Midbrain (tissue), 1 donor: ENCODE data around the gene ZNF316.
"Not testable (repeated sequence)": the region's sequence is repeated elsewhere in the genome, so short reads cannot be mapped to it uniquely, and the experiment has no call there.

ENCODE experiments used
- DNase-seq: peaks from one replicate; lab custom pipeline; 2025; lab: John Stamatoyannopoulos, UW

Gene ZNF316

GRCh38 chr7:6621195-6622133, 15.7 kb upstream of the ZNF316 start:
- no peak for DNase-seq

GRCh38 chr7:6622134-6622710, 14.9 kb upstream of the ZNF316 start:
- DNase-seq: no peak

GRCh38 chr7:6623589-6624245, 13.4 kb upstream of the ZNF316 start:
- no peak for DNase-seq

- DNase-seq: no peak
Measured at GRCh38 chr7:6624246-6624611, 12.9 kb upstream of the ZNF316 start.

DNA sequence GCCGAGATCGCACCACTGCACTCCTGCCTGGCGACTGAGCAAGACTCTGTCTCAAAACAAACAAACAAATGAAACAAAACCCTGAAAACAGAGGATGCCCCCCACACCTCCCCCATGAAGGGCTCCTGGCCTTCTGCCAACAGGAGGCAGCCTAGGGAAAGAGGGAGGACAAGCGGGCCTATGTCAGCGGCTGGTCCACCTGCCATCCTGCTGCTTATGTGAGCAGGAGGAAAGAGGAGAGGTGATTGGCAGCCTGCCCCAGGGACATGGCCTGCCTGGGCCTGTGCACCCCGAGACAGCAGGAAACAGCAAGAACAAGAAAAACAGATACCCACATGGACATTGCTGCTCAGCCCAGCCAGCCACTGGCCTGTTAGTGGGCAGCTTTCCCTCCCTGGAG, 9.1 kb upstream of the ZNF316 start:
- DNase-seq: no peak

DNA sequence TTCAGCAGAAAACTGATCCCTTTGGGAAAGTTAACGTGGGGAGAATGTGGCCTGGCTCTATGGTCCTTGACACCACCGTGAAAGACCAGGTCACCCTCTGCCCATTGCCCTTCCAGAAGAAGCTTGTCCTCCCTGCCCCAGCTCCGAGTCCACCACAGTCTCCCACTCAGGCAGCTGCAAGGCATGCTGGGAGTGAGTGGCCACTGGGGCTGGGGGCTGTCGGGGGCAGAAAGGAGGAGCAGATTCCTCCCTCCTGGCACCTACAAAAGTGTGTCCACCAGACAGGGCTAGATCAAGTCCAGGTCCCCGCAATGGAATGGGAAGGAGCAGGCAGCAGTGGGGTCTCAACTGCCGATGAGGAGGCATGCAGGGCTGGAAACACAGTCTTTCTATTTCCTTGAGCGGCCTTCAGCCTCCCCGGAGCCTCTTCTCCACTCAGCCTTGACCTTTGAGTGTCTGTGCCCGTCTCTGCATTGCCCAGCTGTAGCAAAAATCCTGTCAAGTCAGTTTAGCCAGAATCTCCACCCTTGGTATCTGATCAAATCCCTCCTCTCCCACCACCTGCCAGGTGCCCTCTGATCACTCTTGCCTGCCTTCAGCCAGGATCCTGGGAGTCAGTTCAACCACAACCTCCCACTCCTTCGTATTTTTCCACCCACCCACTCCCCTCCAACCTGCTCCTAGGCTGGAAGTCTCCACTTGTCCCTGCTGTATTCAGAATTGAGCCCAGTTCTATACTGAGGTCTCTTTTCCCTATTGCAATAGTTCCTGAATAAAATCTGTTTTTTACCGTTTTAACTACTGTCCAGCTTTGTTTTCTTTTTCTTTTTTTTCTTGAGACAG, 6.9 kb upstream of the ZNF316 start:
- no peak for DNase-seq

GRCh38 chr7:6631605-6632004, 5.5 kb upstream of the ZNF316 start:
- DNase-seq: no peak

- DNase-seq: no peak
Measured at GRCh38 chr7:6634021-6634420, 3.1 kb upstream of the ZNF316 start.

GRCh38 chr7:6634971-6635370, 2.1 kb upstream of the ZNF316 start:
- DNase-seq: not testable (repeated sequence)

DNA sequence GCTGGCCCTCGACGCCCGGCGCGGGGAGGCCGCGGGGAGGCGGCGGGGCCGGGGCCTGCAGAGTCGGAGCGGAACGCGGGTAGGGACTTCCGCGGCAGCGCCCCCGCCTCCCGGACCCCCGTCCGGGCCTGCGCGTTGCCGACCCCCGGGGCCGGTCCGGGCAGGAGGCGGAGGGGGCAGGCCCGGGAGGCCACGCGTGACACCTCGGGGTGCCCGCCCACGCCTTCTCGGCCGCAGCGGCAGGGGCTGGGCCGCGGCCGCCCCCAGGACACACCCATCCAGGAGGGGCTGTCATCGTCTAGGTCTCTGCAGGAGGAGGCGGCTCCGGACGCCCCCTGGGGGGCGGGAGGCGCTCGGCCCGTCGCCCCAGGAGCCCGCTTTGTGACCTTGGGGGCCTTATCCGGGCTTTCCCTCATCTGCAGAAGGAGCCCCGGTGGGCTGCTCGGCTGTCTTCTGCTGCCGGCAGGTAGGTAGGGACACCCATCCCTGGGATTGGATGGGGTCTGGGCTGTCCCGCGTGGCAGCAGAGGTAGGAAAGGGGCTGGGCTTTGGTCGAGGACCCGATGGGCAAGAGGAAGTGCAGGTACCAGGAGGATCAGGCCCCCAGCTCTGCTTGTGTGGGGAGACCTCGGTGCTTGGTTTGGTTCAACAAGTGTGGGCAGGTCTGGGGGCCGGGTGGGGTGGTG, 569 bp downstream of the ZNF316 start:
- no peak for DNase-seq

GRCh38 chr7:6639032-6639431, 1.9 kb downstream of the ZNF316 start:
- no peak for DNase-seq

GRCh38 chr7:6639627-6640026, 2.5 kb downstream of the ZNF316 start:
- DNase-seq: no peak

- no peak for DNase-seq
Measured at GRCh38 chr7:6640246-6640721, 3.2 kb downstream of the ZNF316 start.

DNA sequence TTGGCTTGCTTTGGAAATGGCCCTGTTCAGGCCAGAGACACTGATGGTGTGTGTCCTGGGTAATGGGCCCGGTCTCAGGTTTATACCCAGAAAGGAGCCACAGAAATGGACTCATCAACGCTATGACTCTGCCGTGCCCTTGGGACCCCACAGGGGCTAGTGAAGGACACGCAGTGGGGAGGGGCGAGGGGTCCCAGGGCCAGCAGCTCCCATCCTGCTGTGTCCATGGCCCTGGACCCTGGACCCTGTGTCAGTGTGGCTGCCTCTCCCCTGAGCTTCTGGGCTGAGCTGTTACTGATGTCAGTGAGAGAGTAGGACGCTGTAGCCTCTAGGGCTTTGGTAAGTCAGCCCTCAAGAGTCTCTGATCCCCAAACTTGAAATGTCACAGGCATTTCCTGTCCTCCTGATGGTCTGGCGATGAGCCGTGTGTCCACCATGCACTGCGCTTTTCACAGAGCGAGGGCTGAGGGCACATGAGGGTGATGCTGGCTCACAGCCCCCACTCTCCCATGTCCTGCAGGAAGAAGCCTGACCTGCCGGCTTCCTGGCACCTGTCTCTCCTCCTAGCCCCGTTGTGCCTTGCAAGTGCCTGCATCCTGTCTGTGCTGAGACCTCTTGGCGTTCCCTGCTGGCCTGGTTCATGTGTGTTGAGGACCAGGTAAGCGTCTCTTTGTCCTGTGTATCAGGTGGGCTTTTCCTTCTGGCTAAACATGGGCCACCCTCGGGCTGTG, 4.4 kb downstream of the ZNF316 start:
- no peak for DNase-seq

GRCh38 chr7:6642239-6642839, 5.2 kb downstream of the ZNF316 start:
- DNase-seq: no peak

DNA sequence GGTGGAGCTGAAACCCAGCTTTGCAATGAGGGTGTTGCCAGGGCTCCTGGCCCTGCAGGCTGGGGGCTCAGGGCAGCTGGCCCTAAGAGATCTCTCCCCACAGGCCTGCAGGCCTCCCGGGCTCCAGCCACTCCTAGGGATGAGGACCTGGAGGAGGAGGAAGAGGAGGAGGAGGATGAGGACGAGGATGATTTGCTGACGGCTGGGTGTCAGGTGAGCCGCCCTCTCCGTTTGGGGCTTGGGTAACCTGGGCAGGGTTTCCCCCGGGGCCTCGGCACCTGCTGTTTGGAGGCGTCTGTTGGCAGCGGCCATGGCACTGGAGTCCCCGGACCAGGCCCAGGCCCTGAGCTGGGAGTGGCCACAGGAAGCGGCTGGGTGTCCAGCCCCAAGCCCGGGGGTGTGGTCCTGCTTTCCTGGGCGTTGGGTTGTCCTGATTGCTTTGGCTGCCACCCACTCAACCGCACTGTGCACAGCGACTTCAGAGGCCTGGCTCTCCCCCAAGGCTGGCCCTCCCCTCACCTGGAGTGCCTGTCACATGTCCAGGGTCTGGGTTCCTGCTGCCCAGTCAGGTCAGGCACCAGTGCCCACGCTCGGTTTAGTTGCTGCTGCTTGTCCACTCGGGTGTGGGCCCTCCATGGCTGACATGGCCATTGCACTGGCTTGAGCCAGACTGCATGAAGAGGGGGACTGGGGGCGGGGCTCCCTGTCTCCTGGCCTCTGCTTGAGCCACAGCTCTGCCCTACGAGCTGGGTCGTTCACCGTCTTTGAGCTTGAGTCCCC, 5.9 kb downstream of the ZNF316 start:
- no peak for DNase-seq

DNA sequence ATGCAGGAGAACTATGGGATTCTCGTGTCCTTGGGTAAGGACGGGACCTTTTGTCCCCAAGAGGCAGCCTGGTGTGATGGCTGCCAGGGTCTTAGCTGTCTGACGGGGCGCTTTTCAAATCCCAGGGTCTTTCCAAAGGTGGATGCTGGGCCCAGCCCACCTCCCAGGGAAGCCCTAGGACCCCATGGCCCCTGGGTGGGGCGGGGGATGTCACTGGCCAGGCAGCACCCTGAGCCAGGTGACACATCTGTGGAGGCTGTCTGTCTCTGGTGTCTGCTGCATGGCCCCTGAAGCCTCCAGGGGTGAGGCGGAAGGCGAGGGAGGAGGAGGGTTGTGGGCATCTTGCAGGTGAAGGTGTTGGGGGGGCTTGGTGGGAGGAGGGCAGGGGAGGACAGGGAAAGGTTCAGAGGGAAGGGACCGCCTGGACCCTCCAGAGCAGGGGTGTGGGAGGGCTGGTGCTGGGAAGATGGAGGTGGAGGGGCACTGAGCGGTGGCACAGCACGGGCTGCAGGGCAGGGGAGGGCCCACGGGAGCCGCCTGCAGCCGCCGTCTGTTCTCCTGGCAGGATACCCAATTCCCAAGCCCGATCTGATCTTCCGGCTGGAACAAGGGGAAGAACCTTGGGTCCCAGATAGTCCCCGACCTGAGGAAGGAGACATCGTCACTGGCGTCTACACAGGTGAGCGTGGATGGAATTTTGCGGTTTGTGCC, 7.0 kb downstream of the ZNF316 start:
- DNase-seq: no peak

DNA sequence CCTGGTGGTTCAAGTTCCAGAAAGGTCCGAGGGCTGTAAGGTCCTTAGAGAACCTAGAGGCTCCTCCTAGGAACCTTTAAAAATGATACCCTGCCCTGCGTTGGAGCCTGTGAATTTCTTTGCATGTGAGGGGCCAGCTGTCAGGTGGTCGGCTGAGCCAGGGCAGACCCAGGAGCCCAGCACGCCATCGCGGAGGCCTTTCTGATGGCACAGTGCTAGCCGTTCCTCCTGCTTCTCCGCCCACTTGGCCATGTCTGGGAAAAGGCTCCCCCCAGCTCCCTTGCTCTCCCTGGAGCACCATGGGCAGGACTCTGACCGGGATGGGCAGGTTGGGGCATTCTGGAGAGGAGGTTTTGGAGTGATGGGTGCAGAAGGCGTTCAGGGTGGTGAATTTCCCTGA, 7.6 kb downstream of the ZNF316 start:
- DNase-seq: no peak

DNA sequence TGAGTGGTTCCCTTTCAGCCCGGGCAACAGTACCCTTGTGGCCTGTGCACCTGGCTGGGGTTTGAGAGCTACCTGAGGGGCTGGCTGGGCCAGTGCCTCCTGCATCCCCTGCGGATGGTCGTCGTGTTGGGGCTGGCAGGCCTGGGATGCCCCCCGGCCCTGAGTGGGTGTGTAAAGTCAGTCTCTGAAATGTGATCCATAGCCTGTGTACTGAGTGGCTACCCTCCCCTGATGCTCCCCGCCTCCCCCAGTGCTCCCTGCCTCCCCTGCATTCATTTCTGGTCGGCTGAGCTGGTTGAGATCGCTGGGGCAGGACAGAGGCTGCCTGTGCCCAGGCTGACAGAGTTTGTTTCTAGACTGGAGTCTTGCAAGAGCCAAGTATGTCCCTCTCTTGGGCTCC, 9.3 kb downstream of the ZNF316 start:
- DNase-seq: no peak
